ENCODE data around the gene HELZ.

- no peak for TF ChIP-seq POLR2AphosphoS5 (IDR thresholded peaks at IDR 0.05; ENCODE audit: insufficient read depth, low read depth, low read length)
- no peak for TF ChIP-seq CTCF (IDR thresholded peaks at IDR 0.05; ENCODE audit: extremely low read depth in 1 of 2, insufficient read depth in 1 of 2, low read depth in 1 of 2, low read length in 2 of 2)
Observed at GRCh38 chr17:67071595-67071994, 173.4 kb downstream of the HELZ start.
